ENCODE measurements around the gene DMD. TPM values are rescaled to one million over a fixed set of nuclear protein-coding genes. Genes with fewer than 3 reads are reported as not detected.

The DMD gene
- total RNA-seq, 1 experiment from 2014 or later, result 2.2 TPM

- Histone ChIP-seq H3K4me1 (ENCODE audit: control insufficient read depth, insufficient read depth, low read length) (no peaks in the 10 kb centered on the region), H3K36me3 (ENCODE audit: control insufficient read depth, insufficient read depth, low read length) (no peaks in the 10 kb centered on the region), H3K27me3 (ENCODE audit: control insufficient read depth, insufficient read depth, low read length) (no peaks in the 10 kb centered on the region), H3K4me3 (ENCODE audit: low read depth in 2 of 2, low read length in 2 of 2) (no peak overlapping the region), H3K27ac (ENCODE audit: low read length) (no peak overlapping the region), H3K9me3 (ENCODE audit: control insufficient read depth, insufficient read depth, low read depth, low read length) (no peaks in the 10 kb centered on the region)
- DNase-seq (ENCODE audit: low read depth, low spot score) (no peak), ATAC-seq (no peak)
- CTCF ChIA-PET, result no interaction called here
- no peak for TF ChIP-seq TCF7L2 (IDR thresholded peaks at IDR 0.05; ENCODE audit: low read depth, low read length)
- no TSS peak for BruUV-seq (replicated peaks)
- in situ Hi-C loops (cut with HindIII; ENCODE audit: low pct_unique_long_range_greater_than_20kb, low sequenced_read_pairs), result no loop called here
- intact Hi-C loops (cut with micrococcal nuclease; ENCODE audit: unreplicated experiment), result no loop called here
- POLR2A ChIA-PET, result no interaction called here
These were observed 1965.6 kb downstream of the DMD start for GRCh38 chrX:31245714-31246113.

GRCh38 chrX:31243804-31244203 lies 1967.5 kb downstream of the DMD start:
- ATAC-seq (no peak), DNase-seq (ENCODE audit: low read depth, low spot score) (no peak)
- in situ Hi-C loops (cut with HindIII; ENCODE audit: low pct_unique_long_range_greater_than_20kb, low sequenced_read_pairs) (no loop called here), intact Hi-C loops (cut with micrococcal nuclease; ENCODE audit: unreplicated experiment) (no loop called here)
- Histone ChIP-seq H3K4me3 (ENCODE audit: low read depth in 2 of 2, low read length in 2 of 2) (no peak overlapping the region), H3K9me3 (ENCODE audit: control insufficient read depth, insufficient read depth, low read depth, low read length) (no peaks in the 10 kb centered on the region), H3K36me3 (ENCODE audit: control insufficient read depth, insufficient read depth, low read length) (no peaks in the 10 kb centered on the region), H3K27me3 (ENCODE audit: control insufficient read depth, insufficient read depth, low read length) (no peaks in the 10 kb centered on the region), H3K27ac (ENCODE audit: low read length) (no peak overlapping the region), H3K4me1 (ENCODE audit: control insufficient read depth, insufficient read depth, low read length) (no peaks in the 10 kb centered on the region)
- ChIA-PET POLR2A (no interaction called here), CTCF (no interaction called here)
- TF ChIP-seq SIN3A (IDR thresholded peaks at IDR 0.05; ENCODE audit: borderline replicate concordance, insufficient read depth, low read depth, low read length), result no peak
- no peak for TF ChIP-seq REST (IDR thresholded peaks at IDR 0.05; ENCODE audit: insufficient read depth in 1 of 2, low read depth in 2 of 2, low read length in 1 of 2)
- no peak for TF ChIP-seq CTCF (IDR thresholded peaks at IDR 0.05)
- no peak for TF ChIP-seq TCF7L2 (IDR thresholded peaks at IDR 0.05; ENCODE audit: low read depth, low read length)
- TF ChIP-seq POLR2AphosphoS5 (IDR thresholded peaks at IDR 0.05; ENCODE audit: low read depth, low read length), result no peak
- no TSS peak for BruUV-seq (replicated peaks)

GRCh38 chrX:31240982-31241381 lies 1970.4 kb downstream of the DMD start:
- BruUV-seq (replicated peaks), result no TSS peak
- Histone ChIP-seq H3K4me1 (ENCODE audit: control insufficient read depth, insufficient read depth, low read length) (no peaks in the 10 kb centered on the region), H3K9me3 (ENCODE audit: control insufficient read depth, insufficient read depth, low read depth, low read length) (no peaks in the 10 kb centered on the region), H3K27ac (ENCODE audit: low read length) (no peak overlapping the region), H3K4me3 (ENCODE audit: low read depth in 2 of 2, low read length in 2 of 2) (no peak overlapping the region), H3K27me3 (ENCODE audit: control insufficient read depth, insufficient read depth, low read length) (no peaks in the 10 kb centered on the region), H3K36me3 (ENCODE audit: control insufficient read depth, insufficient read depth, low read length) (no peaks in the 10 kb centered on the region)
- in situ Hi-C loops (cut with HindIII; ENCODE audit: low pct_unique_long_range_greater_than_20kb, low sequenced_read_pairs) (no loop called here), intact Hi-C loops (cut with micrococcal nuclease; ENCODE audit: unreplicated experiment) (no loop called here)
- POLR2A ChIA-PET, result no interaction called here
- TF ChIP-seq REST (IDR thresholded peaks at IDR 0.05; ENCODE audit: insufficient read depth in 1 of 2, low read depth in 2 of 2, low read length in 1 of 2), result no peak
- TF ChIP-seq POLR2AphosphoS5 (IDR thresholded peaks at IDR 0.05; ENCODE audit: low read depth, low read length), result no peak
- no peak for TF ChIP-seq SIN3A (IDR thresholded peaks at IDR 0.05; ENCODE audit: borderline replicate concordance, insufficient read depth, low read depth, low read length)
- no peak for TF ChIP-seq TCF7L2 (IDR thresholded peaks at IDR 0.05; ENCODE audit: low read depth, low read length)
- TF ChIP-seq CTCF (IDR thresholded peaks at IDR 0.05), result no peak
- DNase-seq (ENCODE audit: low read depth, low spot score), result no peak
- ATAC-seq, result no peak
- CTCF ChIA-PET, result no interaction called here

Data from Panc1 (cell line).